Measurements from ENCODE around the gene SPSB1.

The SPSB1 gene

DNA sequence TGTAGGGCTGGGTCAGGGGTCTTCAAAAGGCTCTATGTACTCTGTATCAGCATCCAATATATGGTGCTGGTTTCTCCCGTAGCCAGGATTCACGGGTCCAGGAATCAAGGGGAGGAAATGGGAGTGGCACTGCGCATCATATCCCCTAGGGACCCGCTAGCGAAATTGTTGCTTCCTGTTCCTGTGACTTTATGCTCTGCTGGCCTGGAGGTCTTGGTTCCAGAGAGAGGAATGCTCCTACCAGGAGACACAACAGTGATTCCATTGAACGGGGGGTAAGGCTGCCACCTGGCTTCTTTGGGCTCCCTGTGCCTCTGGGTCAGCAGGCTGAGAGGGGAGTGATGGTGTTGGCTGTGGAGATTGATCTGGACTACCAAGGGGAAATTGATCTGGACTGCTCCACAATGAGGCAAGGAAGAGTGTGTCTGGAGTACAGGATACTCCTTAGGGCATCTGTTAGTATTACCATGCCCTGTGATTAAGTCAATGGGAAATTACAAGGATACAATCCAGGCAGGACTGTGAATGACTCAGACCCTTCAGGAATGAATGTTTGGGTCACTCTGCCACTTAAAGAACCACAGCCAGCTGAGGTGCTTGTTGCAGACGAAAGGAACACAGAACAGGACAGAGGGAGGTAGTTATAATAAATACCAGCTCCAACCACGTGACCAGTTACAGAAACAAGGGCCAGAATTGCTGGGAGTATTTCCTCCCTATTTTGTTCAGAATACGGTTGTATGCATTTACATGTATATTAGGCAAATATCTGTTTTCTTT is 10.2 kb downstream of the SPSB1 start:
- DNase-seq: no peak

GRCh38 chr1:9303916-9304315 is 11.2 kb downstream of the SPSB1 start:
- DNase-seq: no peak

DNA sequence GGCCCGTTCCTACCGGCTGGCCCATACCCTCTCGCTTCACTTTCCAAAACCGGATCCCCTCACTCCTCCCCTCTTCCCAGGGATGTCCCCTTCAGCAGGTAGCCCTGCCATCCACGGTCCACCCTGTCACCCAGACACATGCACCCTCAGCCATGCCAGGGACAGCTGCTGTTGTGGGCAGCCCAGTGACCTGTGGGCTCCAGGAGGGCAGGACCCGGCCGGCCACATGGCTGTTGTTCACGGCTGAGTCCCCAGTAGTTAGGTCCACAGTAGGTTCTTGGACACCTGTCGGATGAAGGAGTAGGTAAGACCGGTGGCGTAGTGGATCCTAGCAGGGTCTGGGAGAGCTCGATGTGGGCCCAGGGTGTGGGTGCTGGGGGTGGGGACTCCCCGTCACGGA is 12.5 kb downstream of the SPSB1 start:
- no peak for DNase-seq

DNA sequence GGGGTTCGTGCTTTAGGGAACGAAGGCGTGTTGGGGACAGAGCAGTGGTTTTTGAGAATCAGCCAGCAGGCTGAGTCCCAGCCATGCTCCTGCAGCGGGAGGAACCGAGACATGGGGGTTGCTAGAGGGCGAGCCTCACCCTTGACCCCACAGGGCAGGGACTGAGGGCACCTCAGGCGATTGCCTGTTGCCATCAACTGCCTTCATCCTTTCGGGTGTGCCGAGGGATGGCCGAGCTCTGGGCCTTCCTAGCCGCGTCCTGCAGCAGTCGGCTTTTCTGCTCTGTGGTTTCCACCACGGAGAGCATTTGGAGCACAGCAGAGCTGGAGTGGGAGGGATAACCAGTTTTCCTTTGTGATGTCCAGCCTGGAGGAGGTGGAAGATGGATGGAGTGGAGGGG is 13.3 kb downstream of the SPSB1 start:
- no peak for DNase-seq

DNA sequence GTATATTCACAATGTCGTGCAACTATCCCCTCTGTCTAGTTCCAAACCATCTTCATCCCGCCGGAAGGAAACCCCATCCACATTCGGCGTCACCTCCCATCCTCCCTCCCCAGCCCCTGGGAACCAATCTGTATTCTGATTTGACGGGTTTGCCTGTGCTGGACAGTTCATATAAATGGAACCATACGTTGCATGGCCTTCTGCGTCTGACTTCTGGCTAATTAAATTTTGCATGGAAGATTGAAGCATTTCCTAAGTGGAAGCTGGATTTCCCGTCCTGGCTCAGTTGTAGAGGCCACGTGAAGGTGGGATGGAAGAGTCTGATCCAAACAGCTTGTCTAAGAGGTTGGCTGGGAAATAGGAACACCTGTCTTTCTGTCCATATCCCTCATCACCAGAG is 14.6 kb downstream of the SPSB1 start:
- no peak for DNase-seq

GRCh38 chr1:9308236-9308785 is 15.6 kb downstream of the SPSB1 start:
- no peak for DNase-seq

DNA sequence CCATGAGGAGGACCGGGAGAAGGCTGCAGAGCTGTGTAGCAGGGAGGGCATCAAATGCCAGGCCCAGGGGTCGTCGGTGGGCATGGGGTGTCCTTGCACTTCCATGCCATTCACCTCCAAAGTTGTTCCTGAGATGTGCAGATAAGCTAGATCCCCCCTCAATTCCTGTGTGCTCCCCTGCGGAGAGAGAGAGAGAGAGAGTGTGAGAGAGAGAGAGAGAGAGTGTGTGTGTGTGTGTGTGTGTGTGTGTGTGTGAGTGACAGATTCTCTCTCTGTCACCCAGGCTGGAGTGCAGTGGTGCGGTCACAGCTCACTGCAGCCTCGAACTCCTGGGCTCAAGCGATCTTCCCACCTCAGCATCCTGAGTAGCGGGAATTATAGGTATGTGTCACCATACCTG is 16.4 kb downstream of the SPSB1 start:
- no peak for DNase-seq

GRCh38 chr1:9309991-9310390 is 17.3 kb downstream of the SPSB1 start:
- DNase-seq: no peak

- no peak for DNase-seq
These were observed 18.3 kb downstream of the SPSB1 start for GRCh38 chr1:9311029-9311428.

- no peak for DNase-seq
These were observed 18.8 kb downstream of the SPSB1 start for GRCh38 chr1:9311479-9311878.

DNA sequence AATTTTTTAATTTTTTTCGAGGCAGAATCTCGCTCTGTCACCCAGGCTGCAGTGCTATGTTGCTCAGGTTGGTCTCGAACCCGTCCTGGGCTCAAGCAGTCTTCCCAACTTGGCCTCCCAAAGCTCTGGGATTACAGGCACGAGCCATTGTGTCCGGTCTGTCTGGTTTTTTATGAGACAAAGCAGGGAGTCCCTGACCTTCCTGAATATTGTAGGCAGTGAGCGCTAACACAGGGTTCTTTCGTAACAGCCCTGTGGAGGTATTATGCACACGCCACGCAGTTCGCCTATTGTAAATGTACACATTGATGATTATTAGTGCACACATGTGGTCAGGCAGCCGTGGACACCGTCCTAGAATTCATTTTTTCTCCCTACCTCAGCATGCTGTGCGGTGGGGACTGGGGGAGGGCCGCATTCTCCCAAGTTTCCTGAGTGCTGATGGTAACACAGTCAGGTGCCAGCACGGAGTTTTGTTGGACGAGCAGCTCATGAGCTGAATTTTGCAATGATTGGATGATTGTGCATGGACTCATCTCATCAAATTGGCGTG is 19.6 kb downstream of the SPSB1 start:
- no peak for DNase-seq

DNA sequence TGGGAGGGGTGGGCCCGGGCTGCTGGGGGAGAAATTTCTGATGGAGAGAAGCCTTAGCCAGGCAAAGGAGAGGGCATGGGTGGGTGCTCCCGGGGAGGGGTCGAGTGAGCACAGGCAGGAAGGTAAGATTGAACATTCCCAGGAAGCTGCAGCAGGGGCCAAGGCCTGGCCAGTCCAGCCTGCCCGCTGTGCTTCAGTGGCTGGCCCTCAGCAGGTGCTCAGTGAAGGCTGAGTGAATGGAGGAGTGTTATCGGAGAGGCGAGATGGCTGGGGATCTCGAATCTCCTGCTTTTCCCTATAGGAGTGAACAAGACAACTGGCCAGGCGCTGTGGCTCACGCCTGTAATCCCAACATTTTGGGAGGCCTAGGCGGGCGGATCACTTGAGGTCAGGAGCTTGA is 20.9 kb downstream of the SPSB1 start:
- no peak for DNase-seq

GRCh38 chr1:9314111-9314510 is 21.4 kb downstream of the SPSB1 start:
- no peak for DNase-seq

DNA sequence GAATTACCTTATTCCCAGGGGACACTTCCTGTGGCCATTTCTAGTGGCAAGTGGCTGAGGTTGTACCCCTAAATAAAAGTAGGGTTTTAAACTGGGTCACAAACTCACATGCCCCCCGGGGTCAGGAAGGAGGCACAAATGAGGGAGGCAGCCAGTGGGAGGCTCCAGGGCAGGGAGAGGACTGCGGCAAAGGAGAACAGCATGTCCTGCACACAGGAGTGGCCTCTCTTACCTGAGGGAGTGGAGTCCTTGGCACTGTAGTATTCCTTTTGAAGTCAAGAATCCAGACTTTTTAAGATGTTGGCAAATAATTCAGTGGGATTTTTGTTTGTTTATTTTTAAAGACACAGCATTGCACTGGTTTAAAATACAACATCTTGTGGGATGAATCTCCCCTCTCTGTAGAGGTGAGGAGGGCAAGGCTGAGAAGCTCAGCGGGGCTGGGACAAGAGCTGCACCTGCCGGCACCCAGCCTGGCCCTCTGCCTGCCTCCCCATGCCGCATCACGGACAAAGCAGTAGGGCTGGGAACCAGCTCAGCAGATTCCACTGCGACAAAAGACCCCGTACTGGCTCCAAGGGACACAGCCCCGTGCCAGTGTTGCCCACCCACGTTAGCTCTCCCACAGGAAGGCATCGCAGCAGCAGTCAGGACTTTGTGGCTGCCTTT is 22.2 kb downstream of the SPSB1 start:
- no peak for DNase-seq

GRCh38 chr1:9315411-9316079 is 22.9 kb downstream of the SPSB1 start:
- no peak for DNase-seq

GRCh38 chr1:9316080-9316444 is 23.4 kb downstream of the SPSB1 start:
- DNase-seq: no peak

- no peak for DNase-seq
These were observed 23.8 kb downstream of the SPSB1 start for GRCh38 chr1:9316512-9316911.

GRCh38 chr1:9317072-9317471 is 24.4 kb downstream of the SPSB1 start:
- no peak for DNase-seq

- no peak for DNase-seq
These were observed 25.1 kb downstream of the SPSB1 start for GRCh38 chr1:9317591-9318417.

DNA sequence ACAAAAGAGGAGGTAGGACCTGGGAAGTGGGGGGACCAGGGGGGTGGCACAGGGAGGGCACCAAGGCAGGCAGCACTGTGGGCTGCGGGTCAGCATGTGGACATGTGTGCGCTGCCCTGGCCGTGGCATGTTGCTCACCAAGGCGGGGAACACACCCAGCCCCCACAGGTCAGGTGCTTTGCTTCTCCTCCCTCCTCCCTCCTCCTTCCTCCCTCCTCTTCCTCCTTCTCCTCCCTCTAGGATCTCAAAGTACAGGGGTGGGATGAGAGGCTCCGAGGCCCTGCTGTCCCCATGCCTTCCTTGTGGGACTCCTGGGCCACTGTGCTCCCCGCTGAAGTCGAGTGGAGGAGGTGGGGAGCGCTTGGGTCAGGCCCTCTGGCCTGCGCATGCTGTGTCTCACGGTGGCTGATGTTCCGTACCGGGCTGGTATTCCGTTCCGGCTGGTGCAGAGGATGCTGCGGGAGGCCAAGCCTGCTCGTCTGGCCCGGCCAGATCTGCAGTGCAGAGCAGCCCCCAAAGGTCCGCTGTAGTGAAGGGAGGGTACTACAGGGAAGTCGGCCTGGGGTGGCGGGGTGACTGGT is 26.6 kb downstream of the SPSB1 start:
- no peak for DNase-seq

DNA sequence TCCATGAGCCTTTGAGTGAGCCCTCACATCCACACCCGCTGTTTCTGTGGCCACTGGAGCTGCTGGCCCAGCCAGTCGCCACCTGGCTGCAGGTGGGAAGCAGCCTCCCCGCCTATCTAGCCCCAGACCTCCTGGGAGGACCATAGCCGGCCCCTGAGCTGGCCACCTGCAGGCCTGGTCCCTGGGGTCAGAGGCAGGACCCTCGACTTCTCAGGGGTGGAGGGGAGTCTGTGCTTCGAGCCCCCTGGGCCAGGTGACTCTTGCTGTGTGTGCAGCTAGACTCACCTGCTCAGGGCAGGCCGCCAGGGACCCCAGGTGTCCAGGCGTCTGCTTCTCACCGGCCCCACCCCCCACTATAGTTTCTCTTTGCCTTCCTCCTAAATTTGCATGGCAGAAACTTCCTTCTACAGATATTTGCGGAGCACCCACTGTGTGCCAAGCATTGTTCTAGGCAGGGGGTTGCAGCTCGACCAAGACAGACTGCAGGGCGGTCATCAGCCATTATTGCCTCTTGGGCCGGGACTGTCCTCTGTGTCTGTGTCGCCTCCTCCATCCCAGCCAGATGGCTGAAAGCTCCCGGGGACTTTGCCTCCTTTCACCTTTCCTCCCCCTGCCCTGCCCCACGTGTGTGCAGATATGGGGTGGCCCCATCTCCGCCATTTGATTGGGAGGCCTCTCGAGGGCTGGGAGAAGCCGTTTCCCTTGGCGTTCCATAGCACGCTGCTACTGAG is 27.3 kb downstream of the SPSB1 start:
- DNase-seq: no peak

Measured in NCI-H2081 treated with DMSO at 0.1 percent for 48 hours (cell line).